HepG2 (cell line): ENCODE results near the gene MPIG6B. TPM values are rescaled to one million over a fixed set of nuclear protein-coding genes. Genes with fewer than 3 reads are reported as not detected.

Experiments used
- ATF1 ChIP-seq: IDR thresholded peaks from 2 replicates; pipeline ENCODE4 v1.6.1; 2016; ENCODE audit warnings: mild to moderate bottlenecking, control low read depth
- BHLHE40 ChIP-seq: IDR thresholded peaks from 2 replicates; pipeline ENCODE4 v1.6.1; 2011; ENCODE audit warnings: low read length, improper control_type of control experiment
- FOXP1 ChIP-seq, 2 experiments: fragments of 450-650 bp in 1 of 2; IDR thresholded peaks; 2 replicates each; pipeline ENCODE4 v1.6.1; 2017 to 2018; ENCODE audit warnings: antibody characterized with exemption in 1 of 2
- GLI4 ChIP-seq: sonication (generic); formaldehyde crosslinking; IDR thresholded peaks from 2 replicates; pipeline ENCODE4 v1.5.1; 2020; ENCODE audit warnings: missing genetic modification reagents, mild to moderate bottlenecking, moderate library complexity, borderline replicate concordance
- KMT2B ChIP-seq: IDR thresholded peaks from 2 replicates; pipeline ENCODE4 v1.6.1; 2016; ENCODE audit warnings: missing genetic modification reagents, missing compliant biosample characterization
- NAIF1 ChIP-seq: sonication (generic); formaldehyde crosslinking; IDR thresholded peaks from 2 replicates; pipeline ENCODE4 v1.5.0; 2020; ENCODE audit warnings: mild to moderate bottlenecking, missing genetic modification reagents, borderline replicate concordance
- SPEN ChIP-seq: sonication (generic); formaldehyde crosslinking; IDR thresholded peaks from 2 replicates; pipeline ENCODE4 v1.5.1; 2020; ENCODE audit warnings: low read depth, mild to moderate bottlenecking, missing genetic modification reagents
- U2AF2 ChIP-seq: fragments of 200-400 bp; formaldehyde crosslinking; IDR thresholded peaks from 2 replicates; pipeline ENCODE4 v1.6.1; 2017; ENCODE audit warnings: low read depth, mild to moderate bottlenecking, low read length
- ZFP41 ChIP-seq: sonication (generic); formaldehyde crosslinking; IDR thresholded peaks from 2 replicates; pipeline ENCODE4 v1.4.0; 2020; ENCODE audit warnings: mild to moderate bottlenecking, missing genetic modification reagents, borderline replicate concordance
- ZNF562 ChIP-seq: sonication (generic); formaldehyde crosslinking; IDR thresholded peaks from 2 replicates; pipeline ENCODE4 v1.8.0; 2022; ENCODE audit warnings: missing genetic modification reagents, borderline replicate concordance
- ZNF773 ChIP-seq: sonication (generic); formaldehyde crosslinking; IDR thresholded peaks from 2 replicates; pipeline ENCODE4 v1.4.0; 2020; ENCODE audit warnings: missing genetic modification reagents, borderline replicate concordance
- ZNF782 ChIP-seq: sonication (generic); formaldehyde crosslinking; IDR thresholded peaks from 2 replicates; pipeline ENCODE4 v1.4.0; 2020; ENCODE audit warnings: missing genetic modification reagents, mild to moderate bottlenecking, borderline replicate concordance
- polyA plus RNA-seq, 8 experiments: library from polyadenylated mRNA; depleted of rRNA in 3 of 8; stranded (reverse) in 7 of 8; unstranded in 1 of 8; fragments of >200 nt; fragmentation: Illumina TruSeq in 4 of 8; extraction: Trizol in 4 of 8; gene quantifications; 2 replicates each; pipeline versions ENCODE4 v1.2.1 to v1.2.3, GENCODE V29; 2011 to 2016; ENCODE audit warnings: low read depth in 4 of 8, missing spikeins in 1 of 8, mixed read lengths in 1 of 8; ENCODE audit not compliant: insufficient read depth in 1 of 8
- total RNA-seq, 5 experiments: library from RNA; depleted of rRNA; stranded (reverse); fragments of >200 nt; fragmentation: Illumina TruSeq; extraction: Trizol; gene quantifications; 2 replicates each; pipeline ENCODE4 v1.2.3, GENCODE V29; 2016; ENCODE audit warnings: low read depth in 1 of 5
- TF ChIP-seq, protein P1 (sequence below): sonication (generic); formaldehyde crosslinking; IDR thresholded peaks from 2 replicates; pipeline ENCODE4 v1.5.0; 2020; ENCODE audit warnings: missing genetic modification reagents
- TF ChIP-seq, protein P2 (sequence below): sonication (generic); formaldehyde crosslinking; IDR thresholded peaks from 2 replicates; pipeline ENCODE4 v1.8.0; 2022; ENCODE audit warnings: mild to moderate bottlenecking, missing genetic modification reagents; ENCODE audit not compliant: insufficient replicate concordance
- TF ChIP-seq, protein P3 (sequence below): sonication (generic); formaldehyde crosslinking; IDR thresholded peaks from 2 replicates; pipeline ENCODE4 v1.4.0; 2020; ENCODE audit warnings: missing genetic modification reagents, borderline replicate concordance
- TF ChIP-seq, protein P4 (sequence below): sonication (generic); formaldehyde crosslinking; IDR thresholded peaks from 2 replicates; pipeline ENCODE4 v1.9.0; 2022; ENCODE audit warnings: low read depth, missing genetic modification reagents
- TF ChIP-seq, protein P5 (sequence below): sonication (generic); formaldehyde crosslinking; IDR thresholded peaks from 2 replicates; pipeline ENCODE4 v1.4.0; 2020; ENCODE audit warnings: missing genetic modification reagents, borderline replicate concordance

The MPIG6B gene
- total and polyA plus RNA-seq, 2 of the 13 experiments (the other 11 are each of a cell fraction or from before 2014, with no cell fraction given) = not detected

DNA sequence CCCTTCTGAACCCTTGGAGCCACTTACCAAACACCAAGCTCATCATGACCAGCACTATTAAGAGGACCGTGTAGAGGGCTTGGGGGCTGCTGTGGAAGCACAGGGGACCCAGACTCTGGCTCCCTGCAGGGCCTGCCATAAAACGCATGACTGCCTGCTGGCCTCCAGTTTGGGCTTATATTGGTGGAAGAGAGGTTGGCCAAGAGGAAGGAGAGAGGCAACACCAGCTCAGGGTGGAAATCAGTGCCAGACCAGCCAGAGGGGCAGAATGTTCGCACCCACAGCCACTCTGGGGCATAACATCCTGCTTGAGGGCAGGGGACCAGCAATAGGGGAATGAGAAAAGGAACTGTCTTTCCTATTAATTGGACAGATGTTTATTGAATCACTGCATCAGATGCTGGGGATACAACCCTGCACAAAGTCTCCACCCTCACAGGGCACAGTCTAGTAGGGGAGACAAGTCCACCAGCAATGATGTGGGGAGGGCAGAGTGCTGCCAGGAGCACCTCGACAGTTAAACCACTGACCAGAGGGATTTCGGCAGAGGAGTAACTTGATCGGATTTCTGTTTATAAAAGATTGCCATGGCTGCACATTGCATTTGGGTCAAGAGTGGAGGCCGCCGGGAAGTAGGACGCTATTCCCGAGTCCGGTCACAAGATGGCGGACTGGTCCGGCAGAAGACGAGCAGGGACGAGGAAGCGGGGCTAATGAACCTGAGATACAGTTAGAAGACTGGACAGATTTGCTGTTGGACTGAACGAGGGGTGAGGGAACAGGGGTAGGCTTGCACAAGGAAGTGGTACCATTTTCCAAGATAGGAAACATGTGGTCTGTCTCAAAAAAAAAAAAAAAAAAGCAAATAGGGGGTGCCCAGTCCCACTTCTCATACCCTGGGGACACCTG, 42.7 kb upstream of the MPIG6B start, which contains the start of gene LY6G5C (continued):
- TF ChIP-seq, protein P1, sequence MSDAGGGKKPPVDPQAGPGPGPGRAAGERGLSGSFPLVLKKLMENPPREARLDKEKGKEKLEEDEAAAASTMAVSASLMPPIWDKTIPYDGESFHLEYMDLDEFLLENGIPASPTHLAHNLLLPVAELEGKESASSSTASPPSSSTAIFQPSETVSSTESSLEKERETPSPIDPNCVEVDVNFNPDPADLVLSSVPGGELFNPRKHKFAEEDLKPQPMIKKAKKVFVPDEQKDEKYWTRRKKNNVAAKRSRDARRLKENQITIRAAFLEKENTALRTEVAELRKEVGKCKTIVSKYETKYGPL (CRISPR knock-in tag) = no peak
- TF ChIP-seq, protein P2, sequence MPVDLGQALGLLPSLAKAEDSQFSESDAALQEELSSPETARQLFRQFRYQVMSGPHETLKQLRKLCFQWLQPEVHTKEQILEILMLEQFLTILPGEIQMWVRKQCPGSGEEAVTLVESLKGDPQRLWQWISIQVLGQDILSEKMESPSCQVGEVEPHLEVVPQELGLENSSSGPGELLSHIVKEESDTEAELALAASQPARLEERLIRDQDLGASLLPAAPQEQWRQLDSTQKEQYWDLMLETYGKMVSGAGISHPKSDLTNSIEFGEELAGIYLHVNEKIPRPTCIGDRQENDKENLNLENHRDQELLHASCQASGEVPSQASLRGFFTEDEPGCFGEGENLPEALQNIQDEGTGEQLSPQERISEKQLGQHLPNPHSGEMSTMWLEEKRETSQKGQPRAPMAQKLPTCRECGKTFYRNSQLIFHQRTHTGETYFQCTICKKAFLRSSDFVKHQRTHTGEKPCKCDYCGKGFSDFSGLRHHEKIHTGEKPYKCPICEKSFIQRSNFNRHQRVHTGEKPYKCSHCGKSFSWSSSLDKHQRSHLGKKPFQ = no peak
- TF ChIP-seq U2AF2 (no peak), FOXP1 (IDR thresholded peaks at IDR 0.05) (no peak), FOXP1 (CRISPR knock-in tag; IDR thresholded peaks at IDR 0.05) (no peak), BHLHE40 (0 out of 2 replicates have a peak, but pooled peaks have one; percentile 29), SPEN (CRISPR knock-in tag) (no peak), ATF1 (CRISPR knock-in tag) (no peak), ZNF562 (CRISPR knock-in tag) (no peak), ZFP41 (CRISPR knock-in tag) (no peak), ZNF773 (CRISPR knock-in tag) (no peak), KMT2B (no peak), ZNF782 (CRISPR knock-in tag) (peak; percentile 12; the same call in 1 of the 2 replicates), GLI4 (CRISPR knock-in tag) (no peak), NAIF1 (no peak)
- TF ChIP-seq, protein P3, sequence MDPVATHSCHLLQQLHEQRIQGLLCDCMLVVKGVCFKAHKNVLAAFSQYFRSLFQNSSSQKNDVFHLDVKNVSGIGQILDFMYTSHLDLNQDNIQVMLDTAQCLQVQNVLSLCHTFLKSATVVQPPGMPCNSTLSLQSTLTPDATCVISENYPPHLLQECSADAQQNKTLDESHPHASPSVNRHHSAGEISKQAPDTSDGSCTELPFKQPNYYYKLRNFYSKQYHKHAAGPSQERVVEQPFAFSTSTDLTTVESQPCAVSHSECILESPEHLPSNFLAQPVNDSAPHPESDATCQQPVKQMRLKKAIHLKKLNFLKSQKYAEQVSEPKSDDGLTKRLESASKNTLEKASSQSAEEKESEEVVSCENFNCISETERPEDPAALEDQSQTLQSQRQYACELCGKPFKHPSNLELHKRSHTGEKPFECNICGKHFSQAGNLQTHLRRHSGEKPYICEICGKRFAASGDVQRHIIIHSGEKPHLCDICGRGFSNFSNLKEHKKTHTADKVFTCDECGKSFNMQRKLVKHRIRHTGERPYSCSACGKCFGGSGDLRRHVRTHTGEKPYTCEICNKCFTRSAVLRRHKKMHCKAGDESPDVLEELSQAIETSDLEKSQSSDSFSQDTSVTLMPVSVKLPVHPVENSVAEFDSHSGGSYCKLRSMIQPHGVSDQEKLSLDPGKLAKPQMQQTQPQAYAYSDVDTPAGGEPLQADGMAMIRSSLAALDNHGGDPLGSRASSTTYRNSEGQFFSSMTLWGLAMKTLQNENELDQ (CRISPR knock-in tag) = no peak
- TF ChIP-seq, protein P4, sequence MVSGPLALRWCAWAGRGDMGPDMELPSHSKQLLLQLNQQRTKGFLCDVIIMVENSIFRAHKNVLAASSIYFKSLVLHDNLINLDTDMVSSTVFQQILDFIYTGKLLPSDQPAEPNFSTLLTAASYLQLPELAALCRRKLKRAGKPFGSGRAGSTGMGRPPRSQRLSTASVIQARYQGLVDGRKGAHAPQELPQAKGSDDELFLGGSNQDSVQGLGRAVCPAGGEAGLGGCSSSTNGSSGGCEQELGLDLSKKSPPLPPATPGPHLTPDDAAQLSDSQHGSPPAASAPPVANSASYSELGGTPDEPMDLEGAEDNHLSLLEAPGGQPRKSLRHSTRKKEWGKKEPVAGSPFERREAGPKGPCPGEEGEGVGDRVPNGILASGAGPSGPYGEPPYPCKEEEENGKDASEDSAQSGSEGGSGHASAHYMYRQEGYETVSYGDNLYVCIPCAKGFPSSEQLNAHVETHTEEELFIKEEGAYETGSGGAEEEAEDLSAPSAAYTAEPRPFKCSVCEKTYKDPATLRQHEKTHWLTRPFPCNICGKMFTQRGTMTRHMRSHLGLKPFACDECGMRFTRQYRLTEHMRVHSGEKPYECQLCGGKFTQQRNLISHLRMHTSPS (CRISPR knock-in tag) = no peak
- TF ChIP-seq, protein P5, sequence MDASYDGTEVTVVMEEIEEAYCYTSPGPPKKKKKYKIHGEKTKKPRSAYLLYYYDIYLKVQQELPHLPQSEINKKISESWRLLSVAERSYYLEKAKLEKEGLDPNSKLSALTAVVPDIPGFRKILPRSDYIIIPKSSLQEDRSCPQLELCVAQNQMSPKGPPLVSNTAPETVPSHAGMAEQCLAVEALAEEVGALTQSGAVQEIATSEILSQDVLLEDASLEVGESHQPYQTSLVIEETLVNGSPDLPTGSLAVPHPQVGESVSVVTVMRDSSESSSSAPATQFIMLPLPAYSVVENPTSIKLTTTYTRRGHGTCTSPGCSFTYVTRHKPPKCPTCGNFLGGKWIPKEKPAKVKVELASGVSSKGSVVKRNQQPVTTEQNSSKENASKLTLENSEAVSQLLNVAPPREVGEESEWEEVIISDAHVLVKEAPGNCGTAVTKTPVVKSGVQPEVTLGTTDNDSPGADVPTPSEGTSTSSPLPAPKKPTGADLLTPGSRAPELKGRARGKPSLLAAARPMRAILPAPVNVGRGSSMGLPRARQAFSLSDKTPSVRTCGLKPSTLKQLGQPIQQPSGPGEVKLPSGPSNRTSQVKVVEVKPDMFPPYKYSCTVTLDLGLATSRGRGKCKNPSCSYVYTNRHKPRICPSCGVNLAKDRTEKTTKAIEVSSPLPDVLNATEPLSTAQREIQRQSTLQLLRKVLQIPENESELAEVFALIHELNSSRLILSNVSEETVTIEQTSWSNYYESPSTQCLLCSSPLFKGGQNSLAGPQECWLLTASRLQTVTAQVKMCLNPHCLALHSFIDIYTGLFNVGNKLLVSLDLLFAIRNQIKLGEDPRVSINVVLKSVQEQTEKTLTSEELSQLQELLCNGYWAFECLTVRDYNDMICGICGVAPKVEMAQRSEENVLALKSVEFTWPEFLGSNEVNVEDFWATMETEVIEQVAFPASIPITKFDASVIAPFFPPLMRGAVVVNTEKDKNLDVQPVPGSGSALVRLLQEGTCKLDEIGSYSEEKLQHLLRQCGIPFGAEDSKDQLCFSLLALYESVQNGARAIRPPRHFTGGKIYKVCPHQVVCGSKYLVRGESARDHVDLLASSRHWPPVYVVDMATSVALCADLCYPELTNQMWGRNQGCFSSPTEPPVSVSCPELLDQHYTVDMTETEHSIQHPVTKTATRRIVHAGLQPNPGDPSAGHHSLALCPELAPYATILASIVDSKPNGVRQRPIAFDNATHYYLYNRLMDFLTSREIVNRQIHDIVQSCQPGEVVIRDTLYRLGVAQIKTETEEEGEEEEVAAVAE (CRISPR knock-in tag) = 0 out of 2 replicates have a peak, but pooled peaks have one; percentile 32
